ENCODE data around the gene ALDOC.
"Not testable (repeated sequence)": the region's sequence is repeated elsewhere in the genome, so short reads cannot be mapped to it uniquely, and the experiment has no call there.

Gene ALDOC

GRCh38 chr17:28584434-28584833 is 7.7 kb upstream of the ALDOC start:
- Histone ChIP-seq H3K36me3 (ENCODE audit: insufficient read depth, insufficient read length, low read length) (peaks cover 86% of the 10 kb centered on the region), H3K9ac (ENCODE audit: insufficient read length, low read depth) (no peak overlapping the region), H3K27me3 (ENCODE audit: insufficient read depth, insufficient read length) (no peaks in the 10 kb centered on the region), H3K4me1 (ENCODE audit: insufficient read depth, insufficient read length) (no peaks in the 10 kb centered on the region), H3K4me3 (ENCODE audit: insufficient read length, low read depth) (no peak overlapping the region), H3K9me3 (ENCODE audit: insufficient read depth, low read length) (no peaks in the 10 kb centered on the region)
- TF ChIP-seq YY1 (IDR thresholded peaks at IDR 0.05; ENCODE audit: insufficient read depth, insufficient read length) = no peak
- no peak for TF ChIP-seq SUZ12 (IDR thresholded peaks at IDR 0.05; ENCODE audit: extremely low read depth, insufficient read depth, insufficient read length)
- no peak for TF ChIP-seq ZNF274 (IDR thresholded peaks at IDR 0.05; ENCODE audit: low read depth, low read length)
- DNase-seq (ENCODE audit: low read depth, low spot score) = no peak

GRCh38 chr17:28582513-28582912 is 5.8 kb upstream of the ALDOC start:
- H3K4me3 ChIP-seq (ENCODE audit: insufficient read length, low read depth) = no peak overlapping the region

GRCh38 chr17:28580959-28581358 is 4.3 kb upstream of the ALDOC start:
- Histone ChIP-seq H3K9me3 (ENCODE audit: insufficient read depth, low read length) (no peaks in the 10 kb centered on the region), H3K4me3 (ENCODE audit: insufficient read length, low read depth) (no peak overlapping the region), H3K4me1 (ENCODE audit: insufficient read depth, insufficient read length) (peaks cover 3% of the 10 kb centered on the region), H3K27me3 (ENCODE audit: insufficient read depth, insufficient read length) (no peaks in the 10 kb centered on the region), H3K9ac (ENCODE audit: insufficient read length, low read depth) (no peak overlapping the region), H3K36me3 (ENCODE audit: insufficient read depth, insufficient read length, low read length) (peaks cover 85% of the 10 kb centered on the region)
- TF ChIP-seq SUZ12 (IDR thresholded peaks at IDR 0.05; ENCODE audit: extremely low read depth, insufficient read depth, insufficient read length) = no peak
- TF ChIP-seq ZNF274 (IDR thresholded peaks at IDR 0.05; ENCODE audit: low read depth, low read length) = no peak
- no peak for DNase-seq (ENCODE audit: low read depth, low spot score)

More at GRCh38 chr17:28582513-28582912, 5.8 kb upstream of the ALDOC start:
- Histone ChIP-seq H3K9ac (ENCODE audit: insufficient read length, low read depth) (no peak overlapping the region), H3K36me3 (ENCODE audit: insufficient read depth, insufficient read length, low read length) (peaks cover 91% of the 10 kb centered on the region), H3K9me3 (ENCODE audit: insufficient read depth, low read length) (no peaks in the 10 kb centered on the region), H3K27me3 (ENCODE audit: insufficient read depth, insufficient read length) (no peaks in the 10 kb centered on the region), H3K4me1 (ENCODE audit: insufficient read depth, insufficient read length) (no peaks in the 10 kb centered on the region)
- DNase-seq (ENCODE audit: low read depth, low spot score) = no peak
- TF ChIP-seq SUZ12 (IDR thresholded peaks at IDR 0.05; ENCODE audit: extremely low read depth, insufficient read depth, insufficient read length) = no peak
- no peak for TF ChIP-seq ZNF274 (IDR thresholded peaks at IDR 0.05; ENCODE audit: low read depth, low read length)
- no peak for TF ChIP-seq YY1 (IDR thresholded peaks at IDR 0.05; ENCODE audit: insufficient read depth, insufficient read length)

GRCh38 chr17:28579526-28579925 is 2.8 kb upstream of the ALDOC start:
- peaks cover 12% of the 10 kb centered on the region for H3K4me1 ChIP-seq (ENCODE audit: insufficient read depth, insufficient read length)
- no peak for DNase-seq (ENCODE audit: low read depth, low spot score)
- peaks cover 79% of the 10 kb centered on the region for H3K36me3 ChIP-seq (ENCODE audit: insufficient read depth, insufficient read length, low read length)
- H3K9me3 ChIP-seq (ENCODE audit: insufficient read depth, low read length) = no peaks in the 10 kb centered on the region
- no peak overlapping the region for H3K4me3 ChIP-seq (ENCODE audit: insufficient read length, low read depth)
- H3K9ac ChIP-seq (ENCODE audit: insufficient read length, low read depth) = no peak overlapping the region
- H3K27me3 ChIP-seq (ENCODE audit: insufficient read depth, insufficient read length) = no peaks in the 10 kb centered on the region
- TF ChIP-seq SUZ12 (IDR thresholded peaks at IDR 0.05; ENCODE audit: extremely low read depth, insufficient read depth, insufficient read length) (no peak), YY1 (IDR thresholded peaks at IDR 0.05; ENCODE audit: insufficient read depth, insufficient read length) (no peak), ZNF274 (IDR thresholded peaks at IDR 0.05; ENCODE audit: low read depth, low read length) (no peak)

GRCh38 chr17:28578246-28579195 is 1.8 kb upstream of the ALDOC start:
- Histone ChIP-seq H3K4me1 (ENCODE audit: insufficient read depth, insufficient read length) (peaks cover 12% of the 10 kb centered on the region), H3K36me3 (ENCODE audit: insufficient read depth, insufficient read length, low read length) (peaks cover 79% of the 10 kb centered on the region), H3K9me3 (ENCODE audit: insufficient read depth, low read length) (no peaks in the 10 kb centered on the region), H3K4me3 (ENCODE audit: insufficient read length, low read depth) (no peak overlapping the region), H3K9ac (ENCODE audit: insufficient read length, low read depth) (no peak overlapping the region), H3K27me3 (ENCODE audit: insufficient read depth, insufficient read length) (no peaks in the 10 kb centered on the region)
- DNase-seq (ENCODE audit: low read depth, low spot score) = no peak
- TF ChIP-seq ZNF274 (IDR thresholded peaks at IDR 0.05; ENCODE audit: low read depth, low read length) = no peak
- no peak for TF ChIP-seq SUZ12 (IDR thresholded peaks at IDR 0.05; ENCODE audit: extremely low read depth, insufficient read depth, insufficient read length)
- no peak for TF ChIP-seq YY1 (IDR thresholded peaks at IDR 0.05; ENCODE audit: insufficient read depth, insufficient read length)

- H3K4me3 ChIP-seq (ENCODE audit: insufficient read length, low read depth) = no peak overlapping the region
- TF ChIP-seq YY1 (IDR thresholded peaks at IDR 0.05; ENCODE audit: insufficient read depth, insufficient read length) (no peak), ZNF274 (IDR thresholded peaks at IDR 0.05; ENCODE audit: low read depth, low read length) (no peak), SUZ12 (IDR thresholded peaks at IDR 0.05; ENCODE audit: extremely low read depth, insufficient read depth, insufficient read length) (no peak)
- no peaks in the 10 kb centered on the region for H3K9me3 ChIP-seq (ENCODE audit: insufficient read depth, low read length)
- no peak for DNase-seq (ENCODE audit: low read depth, low spot score)
- peak overlapping the region; percentile 17 for H3K9ac ChIP-seq (ENCODE audit: insufficient read length, low read depth)
- H3K36me3 ChIP-seq (ENCODE audit: insufficient read depth, insufficient read length, low read length) = peaks cover 72% of the 10 kb centered on the region
- peaks cover 3% of the 10 kb centered on the region for H3K27me3 ChIP-seq (ENCODE audit: insufficient read depth, insufficient read length)
- H3K4me1 ChIP-seq (ENCODE audit: insufficient read depth, insufficient read length) = peaks cover 12% of the 10 kb centered on the region
These were observed 750 bp upstream of the ALDOC start for GRCh38 chr17:28577466-28577824.

GRCh38 chr17:28576016-28576415 is 679 bp downstream of the ALDOC start:
- not testable (repeated sequence) for H3K9ac ChIP-seq (ENCODE audit: insufficient read length, low read depth); H3K9me3 ChIP-seq (ENCODE audit: insufficient read depth, low read length); H3K27me3 ChIP-seq (ENCODE audit: insufficient read depth, insufficient read length); DNase-seq (ENCODE audit: low read depth, low spot score)
- peak overlapping the region; percentile 9 for H3K4me3 ChIP-seq (ENCODE audit: insufficient read length, low read depth)
- H3K4me1 ChIP-seq (ENCODE audit: insufficient read depth, insufficient read length) = peaks cover 12% of the 10 kb centered on the region
- peaks cover 63% of the 10 kb centered on the region for H3K36me3 ChIP-seq (ENCODE audit: insufficient read depth, insufficient read length, low read length)
